Pancreas (tissue), 10 donors: ENCODE data around the gene MPZL3. TPM values are rescaled to one million over a fixed set of nuclear protein-coding genes. Genes with fewer than 3 reads are reported as not detected.

ENCODE experiments used
- ATAC-seq, 4 donors: fragments of 200-7000 bp; cut with Tn5 transposase; one replicate each; pipeline versions ENCODE4 v1.8.0 to v1.9.1; 2020; ENCODE audit warnings: mild to moderate bottlenecking in 4 of 4, moderate library complexity in 4 of 4
- DNase-seq, 6 donors: peaks; one replicate each; pipeline ENCODE4 v3.0.0-alpha.2; 2020
- FAIRE-seq: peaks from 2 replicates; lab custom pipeline; 2012; peaks lifted over from hg19 to GRCh38; lab: Jason Lieb, UNC
- H3K27ac ChIP-seq, 4 donors: fragments of 200-600 bp; sonication (generic); 1 replicate in 3 of 4; 2 replicates in 1 of 4; pipeline versions ENCODE4 v1.5.0 to v1.8.0; 2020
- H3K27me3 ChIP-seq, 4 donors: fragments of 200-600 bp; one replicate each; pipeline ENCODE4 v1.8.0; 2021
- H3K36me3 ChIP-seq, 3 donors: fragments of 200-600 bp; sonication (generic) in 1 of 3; one replicate each; pipeline versions ENCODE4 v1.5.0 to v1.8.0; 2020 to 2021
- H3K4me1 ChIP-seq, 3 donors: fragments of 200-600 bp; one replicate each; pipeline ENCODE4 v1.8.0; 2021
- H3K4me3 ChIP-seq, 4 donors: fragments of 200-600 bp; sonication (generic) in 2 of 4; one replicate each; pipeline versions ENCODE4 v1.5.0 to v1.8.0; 2020 to 2021
- H3K9me3 ChIP-seq, 4 donors: fragments of 200-600 bp; one replicate each; pipeline ENCODE4 v1.8.0; 2021
- WGBS, 2 donors: extraction: QIAGEN DNeasy Blood & Tissue Kit; methylation state at CpG; one replicate each; pipeline ENCODE4 v1.1.7; 2013; 5-methylcytosine and 5-hydroxymethylcytosine counted together
- intact Hi-C, 3 donors: fragments of 100-400 bp; cut with DNase I; formaldehyde crosslinking; loops; one replicate each; pipeline versions ENCODE4 v1.11.1 to v1.14.2; 2022
- polyA plus RNA-seq, 2 donors: library from polyadenylated mRNA; stranded (reverse); fragments of 200-250 nt; gene quantifications; one replicate each; pipeline ENCODE4 v1.2.3, GENCODE V29; 2013
- total RNA-seq, 6 donors: library from RNA; stranded (reverse); fragmentation: NEBNext Ultra II Directional in 4 of 6; extraction: Animal tissue kit (Norgen Biotek cat#: 25700) in 4 of 6; gene quantifications; one replicate each; pipeline versions ENCODE4 v1.2.1 to v1.2.4, GENCODE V29; 2021 to 2023
- TF ChIP-seq, protein P1 (sequence below), 4 donors: fragments of 200-600 bp; sonication (generic) in 3 of 4; IDR thresholded peaks; one replicate each; pipeline versions ENCODE4 v1.5.0 to v1.8.0; 2021; ENCODE audit warnings: antibody characterized with exemption in 4 of 4
- donor health status: healthy with polysubstance abuse.
- donor health status: DM: no; HTN: no; CAD: no; lungs with moderate emphysema.
- donor health status: DM: no; HTN: no; CAD: no.
- donor health status: control.
- donor health status: control.
- donor health status: Bipolar disorder and iron deficiency.
- donor health status: DM: yes; HTN: yes; CAD: no.
- donor health status: DM: no; HTN: no; CAD: no.
- donor health status: DM: no; HTN: no; CAD: no.
- donor health status: DM: yes; HTN: yes; CAD: no.

Gene MPZL3
- total and polyA plus RNA-seq, 8 donors, result 3.8 to 8.0 (median 5.2) TPM

DNA sequence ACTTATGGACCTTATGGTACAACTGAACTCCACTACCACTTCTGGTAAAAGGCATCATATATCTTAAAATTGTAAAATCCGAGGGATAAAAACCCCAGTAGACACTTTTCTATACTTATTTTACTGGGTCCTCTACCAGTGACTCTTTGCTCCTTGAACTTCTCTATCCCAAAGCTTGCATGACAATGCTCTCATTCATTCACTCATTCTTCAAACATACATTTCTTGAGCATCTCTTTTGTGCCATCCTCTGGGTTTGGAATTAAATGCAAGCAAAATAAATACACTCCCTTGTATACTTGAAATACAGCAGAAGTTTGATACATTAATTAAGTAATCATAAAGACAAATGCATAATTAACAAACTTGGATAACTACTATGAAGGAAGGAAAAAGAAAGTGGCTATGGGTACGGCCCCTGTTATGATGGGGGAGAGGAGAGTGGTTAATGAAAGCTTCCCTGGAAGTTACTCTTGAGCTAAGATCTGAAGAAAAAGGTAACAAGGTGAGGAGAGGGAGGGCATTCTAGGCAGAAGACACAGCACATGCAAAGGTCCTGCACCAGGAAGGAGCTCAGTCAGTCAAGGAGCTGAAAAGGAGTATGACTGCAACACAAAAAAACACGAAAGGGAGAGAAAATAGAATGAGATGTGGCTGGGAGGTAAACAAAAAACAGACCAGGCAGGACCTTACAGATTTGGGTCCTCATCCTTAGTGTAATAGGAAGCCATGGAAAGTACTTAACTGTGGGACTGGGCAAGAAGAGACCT lies 8.0 kb downstream of the MPZL3 start:
- Histone ChIP-seq H3K9me3 (no peaks in the 10 kb centered on the region), H3K4me1 (peaks cover 7 to 17% (median 15%) of the 10 kb centered on the region in 3 donors), H3K27ac (no peak overlapping the region), H3K4me3 (no peak overlapping the region), H3K36me3 (no peaks in the 10 kb centered on the region), H3K27me3 (no peaks in the 10 kb centered on the region)
- no peak for ATAC-seq
- DNase-seq, result no peak
- no peak for FAIRE-seq
- intact Hi-C loops, result no loop called here
- 72 to 86% methylated on average over 3 of the region's 3 CpGs for WGBS, 2 donors
- TF ChIP-seq, protein P1, sequence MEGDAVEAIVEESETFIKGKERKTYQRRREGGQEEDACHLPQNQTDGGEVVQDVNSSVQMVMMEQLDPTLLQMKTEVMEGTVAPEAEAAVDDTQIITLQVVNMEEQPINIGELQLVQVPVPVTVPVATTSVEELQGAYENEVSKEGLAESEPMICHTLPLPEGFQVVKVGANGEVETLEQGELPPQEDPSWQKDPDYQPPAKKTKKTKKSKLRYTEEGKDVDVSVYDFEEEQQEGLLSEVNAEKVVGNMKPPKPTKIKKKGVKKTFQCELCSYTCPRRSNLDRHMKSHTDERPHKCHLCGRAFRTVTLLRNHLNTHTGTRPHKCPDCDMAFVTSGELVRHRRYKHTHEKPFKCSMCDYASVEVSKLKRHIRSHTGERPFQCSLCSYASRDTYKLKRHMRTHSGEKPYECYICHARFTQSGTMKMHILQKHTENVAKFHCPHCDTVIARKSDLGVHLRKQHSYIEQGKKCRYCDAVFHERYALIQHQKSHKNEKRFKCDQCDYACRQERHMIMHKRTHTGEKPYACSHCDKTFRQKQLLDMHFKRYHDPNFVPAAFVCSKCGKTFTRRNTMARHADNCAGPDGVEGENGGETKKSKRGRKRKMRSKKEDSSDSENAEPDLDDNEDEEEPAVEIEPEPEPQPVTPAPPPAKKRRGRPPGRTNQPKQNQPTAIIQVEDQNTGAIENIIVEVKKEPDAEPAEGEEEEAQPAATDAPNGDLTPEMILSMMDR (IDR thresholded peaks at IDR 0.05), result no peak

DNA sequence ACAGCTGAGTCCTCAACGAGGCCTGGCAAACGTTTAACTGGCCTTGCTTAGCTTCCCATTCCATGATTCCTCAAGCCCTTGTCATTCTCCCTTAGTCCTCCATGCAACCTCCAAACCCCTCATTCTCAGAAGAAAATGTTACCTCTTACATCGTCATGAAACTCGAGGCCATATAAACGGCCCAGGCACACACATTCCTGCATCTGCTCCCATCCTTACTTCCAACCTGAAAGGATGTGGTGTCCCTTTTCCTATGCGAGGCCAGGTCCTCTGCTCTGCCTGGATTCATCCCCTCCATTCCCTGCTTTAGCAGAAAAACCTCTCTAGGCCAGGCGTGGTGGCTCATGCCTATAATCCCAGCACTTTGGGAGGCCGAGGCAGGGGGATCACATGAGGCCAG lies 9.0 kb downstream of the MPZL3 start:
- H3K9me3 ChIP-seq, result no peaks in the 10 kb centered on the region
- 74 to 79% methylated on average over 8 of the region's 8 CpGs for WGBS, 2 donors
- H3K4me1 ChIP-seq, result peaks cover 7 to 21% (median 17%) of the 10 kb centered on the region in 3 donors
- no peak overlapping the region for H3K27ac ChIP-seq
- TF ChIP-seq, protein P1 (IDR thresholded peaks at IDR 0.05), result no peak
- H3K27me3 ChIP-seq, result no peaks in the 10 kb centered on the region
- DNase-seq (no peak), ATAC-seq (no peak), FAIRE-seq (no peak)
- intact Hi-C loops, result no loop called here
- no peak overlapping the region for H3K4me3 ChIP-seq
- no peaks in the 10 kb centered on the region for H3K36me3 ChIP-seq

DNA sequence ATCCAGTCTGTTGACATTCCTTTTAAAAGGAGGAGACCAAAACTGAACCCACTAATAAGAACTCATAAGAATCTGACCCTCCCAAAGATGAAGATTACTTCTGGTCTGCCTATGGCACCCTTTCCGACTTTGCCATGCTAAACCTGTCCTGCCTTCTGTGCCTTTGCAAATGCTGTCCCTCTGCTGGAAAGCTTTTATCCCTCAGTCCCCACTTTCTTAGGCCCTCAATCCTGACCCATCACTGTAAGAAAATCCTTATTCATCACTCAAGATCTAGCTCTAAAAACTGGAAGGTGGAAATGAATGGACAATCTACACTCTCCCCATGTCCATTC lies 10.4 kb downstream of the MPZL3 start:
- TF ChIP-seq, protein P1 (IDR thresholded peaks at IDR 0.05), result no peak
- Histone ChIP-seq H3K27ac (peak overlapping the region in 2 of 4 donors; percentile 81 to 82), H3K9me3 (no peaks in the 10 kb centered on the region), H3K27me3 (no peaks in the 10 kb centered on the region), H3K36me3 (no peaks in the 10 kb centered on the region), H3K4me3 (no peak overlapping the region), H3K4me1 (peaks cover 7 to 21% (median 17%) of the 10 kb centered on the region in 3 donors)
- intact Hi-C loops, result no loop called here
- FAIRE-seq (no peak), ATAC-seq (no peak), DNase-seq (no peak)
- WGBS, 2 donors, result 69 to 88% methylated on average over 1 of the region's 1 CpG

DNA sequence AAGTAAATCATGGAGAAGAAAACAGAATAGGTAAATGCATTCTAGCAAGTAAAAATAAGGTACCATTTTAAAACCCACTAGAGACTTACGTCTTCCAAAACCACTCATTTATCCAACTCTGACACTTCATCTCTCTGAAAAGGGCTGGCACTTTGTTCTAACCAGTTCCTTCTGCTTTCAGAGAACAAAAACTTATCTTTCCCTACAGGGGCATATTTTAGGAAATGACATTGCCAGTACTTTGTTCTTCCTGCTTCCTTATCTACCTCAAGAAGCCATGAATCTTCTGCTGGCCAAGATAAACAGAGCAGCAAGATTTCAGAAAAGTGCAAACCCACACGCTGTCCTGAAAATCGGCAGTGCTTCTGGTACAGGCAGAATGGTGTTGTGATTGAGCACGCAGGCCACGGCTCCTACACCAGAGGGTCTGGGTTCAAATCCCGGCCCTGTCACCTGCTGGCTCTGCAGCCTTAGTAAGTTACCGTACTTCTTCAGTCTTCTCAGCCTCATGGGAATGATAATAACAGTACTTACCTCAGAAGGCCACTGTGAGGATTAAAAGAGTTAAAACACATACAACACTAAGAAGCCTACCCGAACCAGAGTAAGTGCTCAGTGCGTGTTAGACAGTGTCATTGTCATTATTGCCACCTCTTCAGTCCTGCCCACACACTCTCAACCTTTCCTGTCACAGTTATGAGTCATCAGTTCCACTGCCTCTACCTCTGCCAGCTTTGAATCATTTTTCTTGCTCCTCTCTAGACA lies 11.0 kb downstream of the MPZL3 start:
- no peaks in the 10 kb centered on the region for H3K9me3 ChIP-seq
- intact Hi-C loops, result no loop called here
- DNase-seq (peak in 3 of 6 donors; percentile 11 to 51 (median 25)), FAIRE-seq (no peak), ATAC-seq (peak; percentile 84 to 95 (median 90))
- no peaks in the 10 kb centered on the region for H3K36me3 ChIP-seq
- TF ChIP-seq, protein P1 (IDR thresholded peaks at IDR 0.05), result no peak
- WGBS, 2 donors, result 24 to 29% methylated on average over 9 of the region's 9 CpGs
- H3K27ac ChIP-seq, result peak overlapping the region in 3 of 4 donors; percentile 6 to 82 (median 81)
- peaks cover 7 to 21% (median 17%) of the 10 kb centered on the region in 3 donors for H3K4me1 ChIP-seq
- peak overlapping the region in 1 of 4 donors; percentile 2 for H3K4me3 ChIP-seq
- no peaks in the 10 kb centered on the region for H3K27me3 ChIP-seq
